K562 (cell line): Measurements from ENCODE around the gene TMEM167B. TPM values are rescaled to one million over a fixed set of nuclear protein-coding genes. Genes with fewer than 3 reads are reported as not detected.

Experiments
- BCLAF1 ChIP-seq, 2 experiments: fragments of 450-650 bp in 1 of 2; IDR thresholded peaks; 2 replicates each; pipeline ENCODE4 v1.6.1; 2011 to 2017; ENCODE audit warnings: low read depth in 2 of 2, antibody characterized with exemption in 1 of 2, borderline replicate concordance in 1 of 2, low read length in 1 of 2, mild to moderate bottlenecking in 1 of 2, mixed read lengths in 1 of 2; ENCODE audit not compliant: control insufficient read depth in 1 of 2
- CEBPG ChIP-seq, 3 experiments: fragments of 200-800 bp in 1 of 3; sonication (Bioruptor generic) in 1 of 3; sonication (generic) in 1 of 3; formaldehyde crosslinking in 1 of 3; IDR thresholded peaks in 2 of 3; conservative IDR thresholded peaks in 1 of 3; 2 replicates each; pipeline versions ENCODE4 v1.6.1 to v1.8.0; 2016 to 2022; ENCODE audit warnings: missing compliant biosample characterization in 2 of 3, missing genetic modification characterization in 2 of 3, mild to moderate bottlenecking in 1 of 3, missing genetic modification reagents in 1 of 3
- ETS1 ChIP-seq: conservative IDR thresholded peaks from 2 replicates; pipeline ENCODE4 v1.6.1; 2011; ENCODE audit warnings: low read depth, mild to moderate bottlenecking, low read length; ENCODE audit not compliant: control insufficient read depth
- FOXA3 ChIP-seq, 2 experiments: fragments of 450-650 bp in 1 of 2; sonication (generic) in 1 of 2; formaldehyde crosslinking; IDR thresholded peaks in 1 of 2; conservative IDR thresholded peaks in 1 of 2; 2 replicates each; pipeline versions ENCODE4 v1.4.0 to v1.8.0; 2020 to 2022; ENCODE audit warnings: mild to moderate bottlenecking in 2 of 2, missing genetic modification reagents in 1 of 2
- FOXM1 ChIP-seq, 2 experiments: fragments of 450-650 bp in 1 of 2; sonication (generic) in 1 of 2; formaldehyde crosslinking in 1 of 2; IDR thresholded peaks; 2 replicates each; pipeline versions ENCODE4 v1.6.1 to v1.9.0; 2017 to 2022; ENCODE audit warnings: low read depth in 2 of 2, mild to moderate bottlenecking in 2 of 2, missing genetic modification reagents in 1 of 2, moderate library complexity in 1 of 2
- HDAC2 ChIP-seq: fragments of 450-650 bp; IDR thresholded peaks from 2 replicates; pipeline ENCODE4 v1.6.1; 2016; ENCODE audit warnings: mild to moderate bottlenecking
- HMGN3 ChIP-seq: IDR thresholded peaks from 2 replicates; pipeline ENCODE4 v1.6.1; 2011; ENCODE audit warnings: borderline replicate concordance, low read depth, mild to moderate bottlenecking, mixed read lengths, low read length; ENCODE audit not compliant: insufficient read length; ENCODE audit errors: extremely low read depth
- MTA3 ChIP-seq: fragments of 450-650 bp; formaldehyde crosslinking; IDR thresholded peaks from 2 replicates; pipeline ENCODE4 v1.6.1; 2017; ENCODE audit warnings: mild to moderate bottlenecking, borderline replicate concordance
- NCOR1 ChIP-seq: fragments of 450-650 bp; IDR thresholded peaks from 2 replicates; pipeline ENCODE4 v1.6.1; 2016; ENCODE audit warnings: mild to moderate bottlenecking, moderate library complexity
- NR1H2 ChIP-seq: sonication (generic); formaldehyde crosslinking; IDR thresholded peaks from 2 replicates; pipeline ENCODE4 v1.4.0; 2020; ENCODE audit warnings: mild to moderate bottlenecking, missing genetic modification reagents
- PHF20 ChIP-seq: fragments of 450-650 bp; IDR thresholded peaks from 2 replicates; pipeline ENCODE4 v1.6.1; 2018; ENCODE audit not compliant: partially characterized antibody
- PHF8 ChIP-seq: fragments of 200-600 bp; sonication (generic); IDR thresholded peaks from 2 replicates; pipeline ENCODE4 v1.6.1; 2012; ENCODE audit warnings: mixed run types, mild to moderate bottlenecking, inconsistent platforms, low read length, moderate library complexity, borderline replicate concordance
- SMAD2 ChIP-seq: fragments of 150-350 bp; IDR thresholded peaks from 2 replicates; pipeline ENCODE4 v1.6.1; 2014; ENCODE audit warnings: low read depth, mild to moderate bottlenecking, low read length
- TRIM28 ChIP-seq: fragments of 450-650 bp; IDR thresholded peaks from 2 replicates; pipeline ENCODE4 v1.6.1; 2017
- ZNF766 ChIP-seq: fragments of 200-800 bp; sonication (Bioruptor generic); conservative IDR thresholded peaks from 2 replicates; pipeline ENCODE4 v1.6.1; 2016; ENCODE audit warnings: missing genetic modification characterization, missing compliant biosample characterization
- ZNF79 ChIP-seq: fragments of 250-450 bp; sonication (Bioruptor Pico); IDR thresholded peaks from 2 replicates; pipeline ENCODE4 v1.4.0; 2020; ENCODE audit warnings: low read depth, mild to moderate bottlenecking, moderate library complexity
- polyA plus RNA-seq, 8 experiments: library from polyadenylated mRNA; depleted of rRNA in 4 of 8; stranded (reverse) in 5 of 8; unstranded in 3 of 8; fragments of >200 nt; fragmentation: Nextera tagmentation in 2 of 8; fragmentation: Illumina TruSeq in 1 of 8; extraction: Ambion mirVana in 2 of 8; extraction: Trizol in 1 of 8; gene quantifications; 2 replicates each; pipeline versions ENCODE4 v1.2.1 to v1.2.3, GENCODE V29; 2011 to 2014; ENCODE audit warnings: inconsistent platforms in 1 of 8, missing spikeins in 1 of 8
- total RNA-seq, 7 experiments: library from RNA; depleted of rRNA in 6 of 7; stranded (reverse); fragments of >200 nt in 6 of 7; fragmentation: Illumina TruSeq in 2 of 7; extraction: Trizol in 2 of 7; gene quantifications; 2 replicates each; pipeline versions ENCODE4 v1.2.1 to v1.2.3, GENCODE V29; 2011 to 2021; ENCODE audit warnings: low replicate concordance in 1 of 7

The TMEM167B gene
- total and polyA plus RNA-seq, 9 of the 15 experiments (the other 6 are each of a cell fraction or from before 2014, with no cell fraction given) = 17.2 to 36.4 (median 32.2) TPM

GRCh38 chr1:109041621-109042468 is 48.7 kb upstream of the TMEM167B start, which contains the start of gene WDR47 (continued):
- TF ChIP-seq ZNF79 (CRISPR knock-in tag) (no peak), FOXA3 (CRISPR knock-in tag; conservative IDR thresholded peaks at IDR 0.05 in 1 of 2, IDR thresholded peaks at IDR 0.05 in 1 of 2) (peak in 1 of 2 experiments; percentile 63; a peak in 1 of 4 replicates), BCLAF1 (IDR thresholded peaks at IDR 0.05; ENCODE audit: borderline replicate concordance in 1 of 2, control insufficient read depth in 1 of 2, low read depth in 2 of 2, low read length in 1 of 2) (peak in 1 of 2 experiments; percentile 67; a peak in 1 of 4 replicates), NR1H2 (CRISPR knock-in tag) (no peak), HMGN3 (peak; percentile 78), TRIM28 (peak; percentile 78; the same call in 1 of the 2 replicates), FOXM1 (IDR thresholded peaks at IDR 0.05; ENCODE audit: low read depth) (no peak), FOXM1 (CRISPR knock-in tag; IDR thresholded peaks at IDR 0.05; ENCODE audit: low read depth) (no peak), ETS1 (peak; percentile 88), HDAC2 (peak; percentile 11; the same call in 1 of the 2 replicates), PHF8 (peak; percentile 78; the same call in 1 of the 2 replicates), SMAD2 (no peak), NCOR1 (no peak), PHF20 (peak; percentile 51), ZNF766 (CRISPR knock-in tag) (peak; percentile 64; the same call in 1 of the 2 replicates), CEBPG (CRISPR knock-in tag; IDR thresholded peaks at IDR 0.05) (peak; percentile 55), CEBPG (tag; conservative IDR thresholded peaks at IDR 0.05 in 1 of 2, IDR thresholded peaks at IDR 0.05 in 1 of 2) (no peak), MTA3 (peak; percentile 87; the same call in 1 of the 2 replicates)
